Stimulated activated naive B cell treated with anti-CD40 and anti-IgM and Interleukin-4, amounts not matched to agents 10 μg/mL and 1 μg/mL and 100 μg/mL, for 72 hours (primary cell): Measurements from ENCODE around the gene SLC22A5.

Source experiments
- ATAC-seq, 2 donors: fragments of 150-1000 bp; cut with Tn5 transposase; replicated peaks; 2 replicates each; pipeline ENCODE4 v1.10.0; 2021; ENCODE audit warnings: moderate library complexity in 1 of 2
- DNase-seq: peaks from one replicate; pipeline ENCODE4 v3.0.0; 2021
- H3K27ac Mint-ChIP-seq: one replicate; pipeline ENCODE4 v1.8.0; 2022; ENCODE audit warnings: mild to moderate bottlenecking, mixed read lengths
- H3K27me3 Mint-ChIP-seq, 2 donors: one replicate each; pipeline ENCODE4 v1.8.0; 2022; ENCODE audit warnings: mixed read lengths in 2 of 2
- H3K36me3 Mint-ChIP-seq, 2 donors: one replicate each; pipeline ENCODE4 v1.8.0; 2022; ENCODE audit warnings: mixed read lengths in 2 of 2, mild to moderate bottlenecking in 1 of 2
- H3K4me1 Mint-ChIP-seq, 2 donors: one replicate each; pipeline ENCODE4 v1.8.0; 2022; ENCODE audit warnings: mixed read lengths in 2 of 2, mild to moderate bottlenecking in 1 of 2
- H3K4me3 Mint-ChIP-seq, 2 donors: one replicate each; pipeline ENCODE4 v1.8.0; 2022; ENCODE audit warnings: mild to moderate bottlenecking in 2 of 2, mixed read lengths in 2 of 2, moderate library complexity in 1 of 2
- H3K9me3 Mint-ChIP-seq, 2 donors: one replicate each; pipeline ENCODE4 v1.8.0; 2022; ENCODE audit warnings: mixed read lengths in 2 of 2, mild to moderate bottlenecking in 1 of 2

The SLC22A5 gene

GRCh38 chr5:132369474-132370180, at the start of gene SLC22A5:
TSS of gene SLC22A5 (plus strand) at chr5:132369710. CDS start at chr5:132369973, 263 bp downstream.
- peaks cover 12 to 20% of the 10 kb centered on the region in 2 donors for H3K4me1 Mint-ChIP-seq
- H3K27ac Mint-ChIP-seq: peak within 1 kb of the TSS; percentile 89
- peak; percentile 94 to 96 for ATAC-seq
- H3K4me3 Mint-ChIP-seq: peak within 1 kb of the TSS; percentile 86 to 89
- peak; percentile 72 for DNase-seq
- no peaks in the 10 kb centered on the region for H3K27me3 Mint-ChIP-seq
- H3K36me3 Mint-ChIP-seq: peaks cover under 1 to 4% of the 10 kb centered on the region in 2 donors
- no peaks in the 10 kb centered on the region for H3K9me3 Mint-ChIP-seq

DNA sequence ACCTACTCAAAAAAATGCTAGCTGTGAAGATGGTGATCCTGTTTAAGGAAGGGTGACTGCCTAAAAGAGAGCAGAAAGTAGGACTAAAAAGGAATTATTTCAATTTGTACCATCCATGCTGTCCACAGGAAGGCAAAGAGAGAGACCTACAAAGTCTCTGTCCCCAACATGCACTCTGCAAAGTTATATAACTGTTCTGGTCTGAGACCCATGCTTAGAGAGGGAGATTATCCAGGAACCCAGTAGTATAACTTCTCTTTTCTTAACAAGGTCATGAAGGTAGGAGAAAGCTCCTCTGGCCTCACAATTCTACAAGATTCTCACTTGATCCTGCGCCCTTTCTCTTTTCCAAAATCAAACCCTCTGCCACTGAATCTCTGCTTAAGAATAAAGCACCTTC, 49.5 kb upstream of the SLC22A5 start:
- ATAC-seq (no peak), DNase-seq (no peak)
- H3K27me3 Mint-ChIP-seq: no peaks in the 10 kb centered on the region
- no peak overlapping the region for H3K4me3 Mint-ChIP-seq
- no peak overlapping the region for H3K27ac Mint-ChIP-seq
- H3K36me3 Mint-ChIP-seq: peaks cover 6 to 11% of the 10 kb centered on the region in 2 donors
- no peaks in the 10 kb centered on the region for H3K4me1 Mint-ChIP-seq
- no peaks in the 10 kb centered on the region for H3K9me3 Mint-ChIP-seq

- H3K36me3 Mint-ChIP-seq: peaks cover 6 to 11% of the 10 kb centered on the region in 2 donors
- no peaks in the 10 kb centered on the region for H3K27me3 Mint-ChIP-seq
- no peak overlapping the region for H3K27ac Mint-ChIP-seq
- no peak overlapping the region for H3K4me3 Mint-ChIP-seq
- H3K4me1 Mint-ChIP-seq: no peaks in the 10 kb centered on the region
- no peaks in the 10 kb centered on the region for H3K9me3 Mint-ChIP-seq
- ATAC-seq: no peak
- no peak for DNase-seq
Observed at GRCh38 chr5:132321109-132321721, 48.3 kb upstream of the SLC22A5 start.

- DNase-seq: no peak
- no peak for ATAC-seq
- H3K4me3 Mint-ChIP-seq: no peak overlapping the region
- H3K27me3 Mint-ChIP-seq: no peaks in the 10 kb centered on the region
- no peaks in the 10 kb centered on the region for H3K9me3 Mint-ChIP-seq
- H3K27ac Mint-ChIP-seq: no peak overlapping the region
- H3K36me3 Mint-ChIP-seq: peaks cover 6 to 11% of the 10 kb centered on the region in 2 donors
- no peaks in the 10 kb centered on the region for H3K4me1 Mint-ChIP-seq
Observed at GRCh38 chr5:132322266-132322665, 47.2 kb upstream of the SLC22A5 start.

DNA sequence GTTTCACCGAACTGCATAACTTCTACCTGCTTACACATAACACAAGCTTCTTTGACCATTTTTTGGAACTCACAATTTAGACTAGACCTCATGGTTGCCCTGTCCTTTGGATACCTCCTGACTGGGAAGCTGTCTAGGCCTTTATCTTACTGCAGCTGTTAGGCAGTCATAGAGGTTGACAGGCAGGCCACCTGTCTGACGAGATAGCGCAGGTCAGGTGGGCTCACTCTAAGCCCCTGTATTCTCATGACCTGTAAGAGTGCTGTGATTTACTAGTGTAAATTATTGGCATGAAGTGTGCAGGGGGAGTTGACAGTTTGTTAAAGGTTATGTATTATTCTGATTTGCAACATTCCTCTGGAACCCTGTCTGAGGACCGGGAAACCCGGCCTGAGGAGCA, 46.3 kb upstream of the SLC22A5 start:
- Mint-ChIP-seq H3K27me3 (no peaks in the 10 kb centered on the region), H3K36me3 (peaks cover 8 to 16% of the 10 kb centered on the region in 2 donors), H3K9me3 (no peaks in the 10 kb centered on the region), H3K27ac (no peak overlapping the region), H3K4me1 (no peaks in the 10 kb centered on the region), H3K4me3 (no peak overlapping the region)
- DNase-seq (no peak), ATAC-seq (no peak)

- Mint-ChIP-seq H3K4me3 (no peak overlapping the region), H3K4me1 (no peaks in the 10 kb centered on the region), H3K36me3 (peaks cover 8 to 16% of the 10 kb centered on the region in 2 donors), H3K9me3 (no peaks in the 10 kb centered on the region), H3K27ac (no peak overlapping the region), H3K27me3 (no peaks in the 10 kb centered on the region)
- ATAC-seq (no peak), DNase-seq (no peak)
Observed at GRCh38 chr5:132325691-132326090, 43.8 kb upstream of the SLC22A5 start.

GRCh38 chr5:132327252-132327955, 42.1 kb upstream of the SLC22A5 start:
- Mint-ChIP-seq H3K27ac (no peak overlapping the region), H3K36me3 (peaks cover 9 to 11% of the 10 kb centered on the region in 2 donors), H3K4me1 (no peaks in the 10 kb centered on the region), H3K9me3 (no peaks in the 10 kb centered on the region), H3K27me3 (no peaks in the 10 kb centered on the region), H3K4me3 (no peak overlapping the region)
- DNase-seq: no peak
- no peak for ATAC-seq

GRCh38 chr5:132334812-132335211, 34.7 kb upstream of the SLC22A5 start:
- no peaks in the 10 kb centered on the region for H3K27me3 Mint-ChIP-seq
- DNase-seq (no peak), ATAC-seq (peak; percentile 60 to 89)
- H3K4me3 Mint-ChIP-seq: no peak overlapping the region
- H3K36me3 Mint-ChIP-seq: peaks cover 6 to 13% of the 10 kb centered on the region in 2 donors
- no peaks in the 10 kb centered on the region for H3K9me3 Mint-ChIP-seq
- H3K4me1 Mint-ChIP-seq: peaks cover 6 to 7% of the 10 kb centered on the region in 2 donors
- peak overlapping the region; percentile 56 for H3K27ac Mint-ChIP-seq

DNA sequence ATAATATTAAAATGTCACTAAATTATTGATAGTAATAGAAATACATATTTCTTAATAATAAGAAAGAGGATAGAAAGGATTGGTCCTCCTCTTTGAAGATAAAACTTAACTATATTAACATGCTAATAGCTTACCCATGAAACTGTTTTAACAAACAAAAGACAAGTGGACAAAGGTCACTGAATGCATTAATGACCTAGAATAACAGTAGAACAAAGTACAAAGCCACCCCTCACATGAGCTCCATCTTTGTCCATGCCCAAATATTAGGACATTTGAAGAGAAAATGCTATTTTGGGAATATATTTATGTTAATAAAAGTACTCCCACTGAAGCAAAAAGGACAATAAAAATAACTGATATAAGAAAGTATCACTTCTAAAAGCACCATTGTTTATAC, 34.1 kb upstream of the SLC22A5 start:
- Mint-ChIP-seq H3K4me3 (no peak overlapping the region), H3K27ac (no peak overlapping the region), H3K9me3 (no peaks in the 10 kb centered on the region), H3K4me1 (peaks cover 6 to 7% of the 10 kb centered on the region in 2 donors), H3K27me3 (no peaks in the 10 kb centered on the region), H3K36me3 (peaks cover 8 to 17% of the 10 kb centered on the region in 2 donors)
- no peak for ATAC-seq
- DNase-seq: no peak

DNA sequence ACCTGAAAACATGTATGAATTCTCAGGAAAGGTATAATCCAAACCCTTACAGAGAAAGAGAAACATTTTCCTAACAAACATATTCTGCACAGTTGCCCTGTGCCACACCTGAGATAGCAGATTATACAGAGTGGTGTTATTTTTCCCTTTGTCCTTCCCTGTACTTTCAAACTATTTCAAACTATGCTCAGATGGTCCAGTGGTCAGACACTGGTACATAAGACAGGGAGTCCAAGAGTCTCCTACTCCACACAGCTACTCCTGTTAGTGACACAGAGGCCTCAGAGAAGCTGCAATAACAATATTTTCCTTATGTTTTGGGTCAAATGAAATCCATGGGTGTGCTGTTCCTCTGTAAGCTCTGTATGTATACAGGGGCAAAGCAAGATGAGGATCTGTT, 30.0 kb upstream of the SLC22A5 start:
- ATAC-seq: no peak

DNA sequence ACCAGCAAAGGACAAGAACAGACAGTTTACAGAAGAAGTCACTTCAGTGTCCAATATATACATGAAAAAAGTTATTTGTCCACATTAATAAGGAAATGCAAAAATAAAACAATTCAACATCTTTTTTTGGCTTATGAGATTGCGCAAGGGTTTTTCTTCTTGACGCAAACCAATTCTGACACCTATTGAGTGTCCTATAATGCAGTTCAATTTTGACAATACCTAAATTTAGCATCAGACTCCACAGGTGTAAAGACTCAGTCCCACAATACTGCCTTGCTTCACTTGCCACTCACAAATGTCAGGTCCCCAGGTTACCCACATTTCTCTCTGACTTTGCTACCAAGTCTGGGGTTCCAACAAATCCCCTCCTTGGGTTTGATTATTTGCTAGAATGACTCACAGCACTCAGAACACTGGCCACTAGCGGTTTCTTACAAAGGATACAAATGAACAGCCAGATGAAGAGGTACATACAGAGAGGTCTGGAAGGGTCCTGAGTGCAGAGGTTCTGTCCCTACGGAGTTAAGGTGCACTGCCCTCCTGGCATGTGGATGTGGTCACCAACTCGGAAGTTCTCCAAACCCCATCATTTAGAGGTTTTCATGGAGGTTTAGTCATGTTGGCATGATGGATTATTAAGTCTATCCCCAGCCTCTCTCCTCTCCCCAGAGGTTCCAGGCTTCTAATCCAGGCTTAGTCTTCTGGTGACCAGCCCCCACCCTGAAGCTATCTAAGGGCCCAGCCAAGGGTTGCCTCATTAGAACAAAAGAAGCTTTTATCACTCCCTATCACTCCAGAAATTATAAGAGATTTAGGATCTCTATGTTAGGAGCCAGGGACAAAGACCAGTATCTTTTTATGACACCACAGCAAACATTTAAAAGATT, 27.0 kb upstream of the SLC22A5 start:
- no peaks in the 10 kb centered on the region for H3K27me3 Mint-ChIP-seq
- no peaks in the 10 kb centered on the region for H3K4me1 Mint-ChIP-seq
- no peak for ATAC-seq
- H3K9me3 Mint-ChIP-seq: no peaks in the 10 kb centered on the region
- H3K27ac Mint-ChIP-seq: no peak overlapping the region
- no peak overlapping the region for H3K4me3 Mint-ChIP-seq
- no peak for DNase-seq
- H3K36me3 Mint-ChIP-seq: peaks cover 12 to 21% of the 10 kb centered on the region in 2 donors

More for the DNA sequence above, 30.0 kb upstream of the SLC22A5 start:
- Mint-ChIP-seq H3K4me3 (no peak overlapping the region), H3K9me3 (no peaks in the 10 kb centered on the region), H3K27me3 (no peaks in the 10 kb centered on the region), H3K27ac (no peak overlapping the region), H3K36me3 (peaks cover 8 to 15% of the 10 kb centered on the region in 2 donors), H3K4me1 (peaks cover 6 to 7% of the 10 kb centered on the region in 2 donors)
- DNase-seq: no peak

DNA sequence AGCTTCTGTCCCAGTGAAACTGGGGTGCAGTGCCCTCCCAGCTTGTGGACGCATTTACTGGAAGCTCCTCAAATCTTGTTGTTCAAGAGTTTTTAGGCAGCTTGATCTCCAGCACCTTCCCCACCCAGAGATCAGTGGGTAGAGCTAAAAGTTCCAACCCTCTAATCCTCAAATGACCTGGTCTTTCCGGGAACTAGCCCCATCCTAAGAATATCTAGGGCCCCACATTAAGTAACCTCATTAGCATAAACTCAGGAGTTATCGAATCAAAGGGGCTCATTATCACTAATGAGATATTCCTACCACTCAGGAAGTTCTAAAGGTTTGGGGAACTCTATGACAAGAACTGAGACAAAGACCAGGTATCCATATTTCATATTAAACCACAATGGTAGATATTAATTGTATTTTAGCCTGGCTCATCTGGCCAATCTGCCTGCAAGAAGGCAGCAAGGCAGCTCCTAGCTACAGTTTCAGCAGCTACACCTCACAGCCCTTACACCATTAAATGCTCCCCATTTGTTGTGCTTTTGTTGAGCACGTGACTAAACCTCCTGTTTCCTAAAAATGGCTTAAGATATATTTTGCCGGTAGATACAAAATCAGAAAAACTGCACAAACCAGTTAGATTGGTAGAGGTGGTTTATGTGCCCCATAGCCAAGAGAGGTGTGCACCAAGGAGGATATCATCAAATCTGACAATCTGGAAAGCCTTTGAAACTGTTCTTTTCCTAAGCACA, 24.6 kb upstream of the SLC22A5 start:
- H3K36me3 Mint-ChIP-seq: peaks cover 19 to 32% of the 10 kb centered on the region in 2 donors
- no peak for DNase-seq
- H3K4me1 Mint-ChIP-seq: no peaks in the 10 kb centered on the region
- no peaks in the 10 kb centered on the region for H3K27me3 Mint-ChIP-seq
- H3K9me3 Mint-ChIP-seq: peaks cover 0 to 2% of the 10 kb centered on the region in 2 donors
- no peak for ATAC-seq
- H3K4me3 Mint-ChIP-seq: no peak overlapping the region
- H3K27ac Mint-ChIP-seq: no peak overlapping the region

DNA sequence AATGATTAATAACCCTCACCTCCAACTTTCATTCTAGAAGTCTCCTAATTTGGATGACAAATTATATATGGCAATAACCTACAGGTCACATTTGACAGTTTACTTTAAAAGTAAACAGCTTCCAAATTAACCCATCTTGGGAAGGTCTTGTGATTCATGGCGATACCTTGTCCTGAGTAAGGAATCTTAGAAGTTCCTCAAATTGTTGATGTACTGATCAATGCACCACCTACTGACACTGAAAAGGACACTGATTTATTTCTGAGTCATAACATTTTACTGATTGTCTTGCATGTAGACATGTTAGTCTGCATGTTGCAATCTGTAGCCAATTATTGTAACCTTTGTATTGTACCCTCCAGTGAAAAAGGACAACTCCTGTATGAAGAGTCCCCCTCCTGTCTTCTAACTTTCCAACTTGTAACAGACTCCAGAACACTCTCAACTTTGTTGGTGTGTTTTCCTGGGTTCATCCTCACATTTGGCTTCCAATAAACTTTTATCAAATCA, 16.0 kb upstream of the SLC22A5 start:
- Mint-ChIP-seq H3K4me3 (no peak overlapping the region), H3K27me3 (no peaks in the 10 kb centered on the region), H3K36me3 (peaks cover 14 to 35% of the 10 kb centered on the region in 2 donors), H3K9me3 (peaks cover 2 to 5% of the 10 kb centered on the region in 2 donors), H3K27ac (no peak overlapping the region), H3K4me1 (peaks cover 15% of the 10 kb centered on the region in 2 donors)
- DNase-seq (no peak), ATAC-seq (no peak)
